PFSK-1 (cell line): ENCODE data around the gene LDLRAD4.

Experiments
- POLR2AphosphoS5 ChIP-seq: IDR thresholded peaks from 2 replicates; pipeline ENCODE4 v1.6.1; 2012; ENCODE audit warnings: low read depth, mild to moderate bottlenecking, control low read depth, low read length, moderate library complexity
- SIN3A ChIP-seq: IDR thresholded peaks from 2 replicates; pipeline ENCODE4 v1.6.1; 2012; ENCODE audit warnings: mild to moderate bottlenecking, low read length, moderate library complexity, borderline replicate concordance; ENCODE audit not compliant: insufficient read depth
- TAF1 ChIP-seq: IDR thresholded peaks from 2 replicates; pipeline ENCODE4 v1.6.1; 2012; ENCODE audit warnings: low read length, control low read depth, borderline replicate concordance; ENCODE audit not compliant: insufficient read depth
- TF ChIP-seq, protein P1 (sequence below), 2 experiments: IDR thresholded peaks; 2 replicates each; pipeline versions ENCODE4 v1.6.1 to v1.8.0; 2011 to 2012; ENCODE audit warnings: low read depth in 2 of 2, low read length in 2 of 2, control low read depth in 1 of 2, inconsistent platforms in 1 of 2, mild to moderate bottlenecking in 1 of 2, moderate library complexity in 1 of 2; ENCODE audit not compliant: insufficient read depth in 1 of 2

DNA sequence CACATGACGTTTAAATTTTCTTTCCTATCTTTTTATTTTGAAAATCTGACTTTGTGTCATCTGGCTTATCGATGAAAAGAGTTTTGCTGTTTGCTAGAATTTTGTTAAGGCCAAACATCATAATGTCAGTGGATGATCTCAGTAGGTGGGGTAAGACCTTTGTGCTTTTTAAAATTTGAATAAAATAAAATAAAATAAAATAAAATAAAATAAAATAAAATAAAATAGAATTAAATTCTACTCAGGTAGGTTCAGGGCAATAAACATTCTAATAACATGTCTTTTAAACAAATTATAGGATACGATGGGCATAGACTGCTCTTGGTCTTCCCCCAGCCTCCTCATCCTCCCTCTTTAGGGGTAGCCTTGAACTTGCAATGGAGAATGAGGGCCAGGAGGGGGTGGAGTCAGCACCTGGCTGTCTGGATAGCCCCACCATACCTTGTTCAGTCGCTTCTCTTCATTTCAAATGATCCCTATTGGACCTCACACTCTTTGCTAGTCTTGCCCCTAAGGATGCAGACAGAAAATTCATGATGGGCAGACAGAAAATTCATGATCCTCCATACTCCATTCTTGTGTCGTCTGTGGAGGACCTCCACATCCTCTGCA, 8.1 kb downstream of the LDLRAD4 start:
- TF ChIP-seq SIN3A, result no peak
- no peak for TF ChIP-seq POLR2AphosphoS5
- TF ChIP-seq, protein P1, sequence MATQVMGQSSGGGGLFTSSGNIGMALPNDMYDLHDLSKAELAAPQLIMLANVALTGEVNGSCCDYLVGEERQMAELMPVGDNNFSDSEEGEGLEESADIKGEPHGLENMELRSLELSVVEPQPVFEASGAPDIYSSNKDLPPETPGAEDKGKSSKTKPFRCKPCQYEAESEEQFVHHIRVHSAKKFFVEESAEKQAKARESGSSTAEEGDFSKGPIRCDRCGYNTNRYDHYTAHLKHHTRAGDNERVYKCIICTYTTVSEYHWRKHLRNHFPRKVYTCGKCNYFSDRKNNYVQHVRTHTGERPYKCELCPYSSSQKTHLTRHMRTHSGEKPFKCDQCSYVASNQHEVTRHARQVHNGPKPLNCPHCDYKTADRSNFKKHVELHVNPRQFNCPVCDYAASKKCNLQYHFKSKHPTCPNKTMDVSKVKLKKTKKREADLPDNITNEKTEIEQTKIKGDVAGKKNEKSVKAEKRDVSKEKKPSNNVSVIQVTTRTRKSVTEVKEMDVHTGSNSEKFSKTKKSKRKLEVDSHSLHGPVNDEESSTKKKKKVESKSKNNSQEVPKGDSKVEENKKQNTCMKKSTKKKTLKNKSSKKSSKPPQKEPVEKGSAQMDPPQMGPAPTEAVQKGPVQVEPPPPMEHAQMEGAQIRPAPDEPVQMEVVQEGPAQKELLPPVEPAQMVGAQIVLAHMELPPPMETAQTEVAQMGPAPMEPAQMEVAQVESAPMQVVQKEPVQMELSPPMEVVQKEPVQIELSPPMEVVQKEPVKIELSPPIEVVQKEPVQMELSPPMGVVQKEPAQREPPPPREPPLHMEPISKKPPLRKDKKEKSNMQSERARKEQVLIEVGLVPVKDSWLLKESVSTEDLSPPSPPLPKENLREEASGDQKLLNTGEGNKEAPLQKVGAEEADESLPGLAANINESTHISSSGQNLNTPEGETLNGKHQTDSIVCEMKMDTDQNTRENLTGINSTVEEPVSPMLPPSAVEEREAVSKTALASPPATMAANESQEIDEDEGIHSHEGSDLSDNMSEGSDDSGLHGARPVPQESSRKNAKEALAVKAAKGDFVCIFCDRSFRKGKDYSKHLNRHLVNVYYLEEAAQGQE (IDR thresholded peaks at IDR 0.05; ENCODE audit: insufficient read depth in 1 of 2, low read depth in 2 of 2, low read length in 2 of 2), result no peak
- no peak for TF ChIP-seq TAF1
